IMR-90 (cell line): ENCODE measurements around the gene OSGIN1. TPM values are rescaled to one million over a fixed set of nuclear protein-coding genes. Genes with fewer than 3 reads are reported as not detected.

Source experiments
- ATAC-seq: fragments of 200-7000 bp; cut with Tn5 transposase; 2 replicates; pipeline ENCODE4 v1.9.1; 2020; ENCODE audit warnings: low read depth, mild to moderate bottlenecking, moderate library complexity
- BruUV-seq: library from RNA; stranded (reverse); fragments of 400-500 nt; replicated peaks from 2 replicates; lab custom pipeline; 2021; lab: Mats Ljungman, UMichigan
- CTCF ChIA-PET: fragments of 300-600 bp; formaldehyde crosslinking; extraction: SDS; loops from one replicate; lab custom pipeline; 2021; ENCODE audit warnings: antibody characterized with exemption; lab: Yijun Ruan, JAX
- POLR2A ChIA-PET: fragments of 300-600 bp; sonication (Branson Sonifier 250); formaldehyde crosslinking; loops from one replicate; lab custom pipeline; 2022; ENCODE audit warnings: antibody characterized with exemption; ENCODE audit not compliant: unreplicated experiment; lab: Charles Lee
- DNase-seq: peaks from one replicate; pipeline ENCODE4 v3.0.0; 2013
- H2AFZ ChIP-seq: replicated peaks from 2 replicates; pipeline ENCODE3; 2013; ENCODE audit warnings: low read length, mild to moderate bottlenecking; ENCODE audit not compliant: poor library complexity
- H2AK5ac ChIP-seq: 2 replicates; pipeline ENCODE4 v1.6.1; 2013; ENCODE audit warnings: low read depth, low read length, inconsistent platforms
- H2AK9ac ChIP-seq: replicated peaks from 2 replicates; pipeline ENCODE3; 2013; ENCODE audit warnings: mild to moderate bottlenecking, low read depth, low read length, moderate library complexity; ENCODE audit not compliant: poor library complexity
- H2BK120ac ChIP-seq: 2 replicates; pipeline ENCODE4 v1.6.1; 2013; ENCODE audit warnings: low read depth, low read length, inconsistent platforms
- H2BK15ac ChIP-seq: 3 replicates; pipeline ENCODE4 v1.6.1; 2013; ENCODE audit warnings: low read depth, low read length, inconsistent platforms
- H2BK20ac ChIP-seq: 2 replicates; pipeline ENCODE4 v1.6.1; 2013; ENCODE audit warnings: low read depth, mild to moderate bottlenecking, inconsistent platforms, low read length, moderate library complexity
- H2BK5ac ChIP-seq: 2 replicates; pipeline ENCODE4 v1.6.1; 2013; ENCODE audit warnings: mild to moderate bottlenecking, low read depth, low read length, inconsistent platforms; ENCODE audit not compliant: poor library complexity, severe bottlenecking
- H3K14ac ChIP-seq: replicated peaks from 2 replicates; pipeline ENCODE4 v1.6.1; 2013; ENCODE audit warnings: low read depth, low read length, inconsistent platforms
- H3K18ac ChIP-seq: 2 replicates; pipeline ENCODE4 v1.6.1; 2013; ENCODE audit warnings: low read depth, low read length, control low read depth
- H3K23ac ChIP-seq: 2 replicates; pipeline ENCODE4 v1.6.1; 2013; ENCODE audit warnings: low read depth, low read length, inconsistent platforms
- H3K27ac ChIP-seq: 2 replicates; pipeline ENCODE4 v1.5.1; 2013; ENCODE audit warnings: mild to moderate bottlenecking, control low read depth, low read length; ENCODE audit not compliant: insufficient read depth
- H3K27me3 ChIP-seq: 2 replicates; pipeline ENCODE4 v1.6.1; 2013; ENCODE audit warnings: low read length; ENCODE audit not compliant: control insufficient read depth, insufficient read depth
- H3K36me3 ChIP-seq: 2 replicates; pipeline ENCODE4 v1.6.1; 2013; ENCODE audit warnings: low read length, mixed read lengths; ENCODE audit not compliant: control insufficient read depth, insufficient read depth
- H3K4ac ChIP-seq: 2 replicates; pipeline ENCODE4 v1.6.1; 2013; ENCODE audit warnings: low read depth, low read length, inconsistent platforms
- H3K4me1 ChIP-seq: 2 replicates; pipeline ENCODE4 v1.6.1; 2013; ENCODE audit warnings: low read length, mixed read lengths; ENCODE audit not compliant: control insufficient read depth, insufficient read depth
- H3K4me2 ChIP-seq: 2 replicates; pipeline ENCODE4 v1.6.1; 2013; ENCODE audit warnings: low read depth, mild to moderate bottlenecking, control low read depth, low read length, moderate library complexity
- H3K4me3 ChIP-seq: 2 replicates; pipeline ENCODE4 v1.5.1; 2013; ENCODE audit warnings: low read depth, mild to moderate bottlenecking, control low read depth, low read length, moderate library complexity; ENCODE audit not compliant: insufficient read depth
- H3K56ac ChIP-seq: 2 replicates; pipeline ENCODE4 v1.6.1; 2013; ENCODE audit warnings: low read length, inconsistent platforms; ENCODE audit not compliant: insufficient read depth; ENCODE audit errors: extremely low read depth
- H3K79me1 ChIP-seq, 2 experiments: 2 replicates each; pipeline ENCODE4 v1.6.1; 2013; ENCODE audit warnings: low read length in 2 of 2, inconsistent platforms in 1 of 2, low read depth in 1 of 2
- H3K9ac ChIP-seq: 2 replicates; pipeline ENCODE4 v1.6.1; 2013; ENCODE audit warnings: low read depth, low read length, control low read depth
- H3K9me1 ChIP-seq: 2 replicates; pipeline ENCODE4 v1.6.1; 2013; ENCODE audit warnings: low read length, inconsistent platforms; ENCODE audit not compliant: insufficient read depth
- H3K9me3 ChIP-seq: 2 replicates; pipeline ENCODE4 v1.6.1; 2013; ENCODE audit warnings: low read length; ENCODE audit not compliant: control insufficient read depth, insufficient read depth
- H4K20me1 ChIP-seq: 2 replicates; pipeline ENCODE4 v1.6.1; 2013; ENCODE audit warnings: low read length, inconsistent platforms; ENCODE audit not compliant: insufficient read depth
- H4K5ac ChIP-seq: 2 replicates; pipeline ENCODE4 v1.6.1; 2013; ENCODE audit warnings: mild to moderate bottlenecking, low read depth, low read length, control low read depth
- H4K8ac ChIP-seq, 2 experiments: 2 replicates each; pipeline ENCODE4 v1.6.1; 2013; ENCODE audit warnings: low read depth in 2 of 2, low read length in 2 of 2, control low read depth in 1 of 2, inconsistent platforms in 1 of 2
- H4K91ac ChIP-seq: 2 replicates; pipeline ENCODE4 v1.6.1; 2013; ENCODE audit warnings: low read depth, low read length, inconsistent platforms; ENCODE audit not compliant: insufficient read depth
- BHLHE40 ChIP-seq: fragments of 150-350 bp; IDR thresholded peaks from 2 replicates; pipeline ENCODE4 v1.6.1; 2016; ENCODE audit warnings: mild to moderate bottlenecking, low read depth, low read length
- CEBPB ChIP-seq: IDR thresholded peaks from 2 replicates; pipeline ENCODE4 v1.6.1; 2012; ENCODE audit warnings: low read depth, low read length, improper control_type of control experiment
- CHD1 ChIP-seq: IDR thresholded peaks from 2 replicates; pipeline ENCODE4 v1.6.1; 2012; ENCODE audit warnings: low read depth, low read length, improper control_type of control experiment
- ELK1 ChIP-seq: fragments of 150-350 bp; IDR thresholded peaks from 2 replicates; pipeline ENCODE4 v1.6.1; 2016; ENCODE audit warnings: low read depth, mild to moderate bottlenecking, low read length, moderate library complexity, borderline replicate concordance
- FOS ChIP-seq: fragments of 150-350 bp; IDR thresholded peaks from 2 replicates; pipeline ENCODE4 v1.6.1; 2016; ENCODE audit warnings: low read depth, low read length
- MAFK ChIP-seq: IDR thresholded peaks from 2 replicates; pipeline ENCODE4 v1.6.1; 2012; ENCODE audit warnings: low read depth, low read length, improper control_type of control experiment
- MXI1 ChIP-seq: IDR thresholded peaks from 2 replicates; pipeline ENCODE4 v1.6.1; 2012; ENCODE audit warnings: low read depth, mild to moderate bottlenecking, low read length, moderate library complexity, borderline replicate concordance
- NFE2L2 ChIP-seq: fragments of 150-350 bp; IDR thresholded peaks from 2 replicates; pipeline ENCODE4 v1.6.1; 2016; ENCODE audit warnings: low read depth, mild to moderate bottlenecking, low read length
- RAD21 ChIP-seq: IDR thresholded peaks from 2 replicates; pipeline ENCODE4 v1.6.1; 2012; ENCODE audit warnings: low read length, improper control_type of control experiment
- RCOR1 ChIP-seq: IDR thresholded peaks from 2 replicates; pipeline ENCODE4 v1.6.1; 2012; ENCODE audit warnings: mild to moderate bottlenecking, low read length, improper control_type of control experiment; ENCODE audit not compliant: insufficient replicate concordance
- RFX5 ChIP-seq: IDR thresholded peaks from 2 replicates; pipeline ENCODE4 v1.8.0; 2012; ENCODE audit warnings: low read depth, mild to moderate bottlenecking, low read length, moderate library complexity
- SMC3 ChIP-seq: fragments of 150-350 bp; IDR thresholded peaks from 2 replicates; pipeline ENCODE4 v1.6.1; 2016; ENCODE audit warnings: low read depth, mild to moderate bottlenecking, antibody characterized with exemption, low read length, moderate library complexity
- USF2 ChIP-seq: fragments of 150-350 bp; IDR thresholded peaks from 2 replicates; pipeline ENCODE4 v1.6.1; 2017; ENCODE audit warnings: mild to moderate bottlenecking, antibody characterized with exemption, low read length, low read depth
- WGBS, 2 experiments: methylation state at CpG; one replicate each; pipeline versions ENCODE4 v1.1.5 to v1.1.7; 2013; ENCODE audit warnings: missing lambda C conversion rate in 2 of 2; ENCODE audit not compliant: insufficient read length in 1 of 2; ENCODE audit errors: extremely low coverage in 2 of 2; 5-methylcytosine and 5-hydroxymethylcytosine counted together
- dilution Hi-C: fragments of 300-500 bp; cut with HindIII; formaldehyde crosslinking; loops from one replicate; pipeline ENCODE4 v1.14.3; 2018; ENCODE audit warnings: low sequenced_read_pairs; ENCODE audit not compliant: unreplicated experiment
- in situ Hi-C: fragments of 300-500 bp; cut with MboI; formaldehyde crosslinking; loops from 3 replicates; pipeline ENCODE4 v1.14.3; 2019; ENCODE audit warnings: low sequenced_read_pairs, inconsistent platforms, mixed read lengths
- intact Hi-C: fragments of 100-400 bp; cut with micrococcal nuclease; formaldehyde crosslinking; loops from 2 replicates; pipeline ENCODE4 v1.10.0; 2022
- polyA plus RNA-seq, 3 experiments: library from polyadenylated mRNA; depleted of rRNA; stranded (reverse); fragments of >200 nt; gene quantifications; 2 replicates each; pipeline ENCODE4 v1.2.3, GENCODE V29; 2012; ENCODE audit warnings: low replicate concordance in 1 of 3
- total RNA-seq: library from RNA; depleted of rRNA; stranded (reverse); fragments of >200 nt; gene quantifications from 2 replicates; pipeline ENCODE4 v1.2.3, GENCODE V29; 2012

The OSGIN1 gene
- total and polyA plus RNA-seq, 2 of the 4 experiments (the other 2 are of a cell fraction): 0.90 to 6.4 TPM

- in situ Hi-C loops (loop anchor here (10.0 to 25.0 kb wide), 2 partner anchors 209 to 521 kb away; no protein-coding TSS in a partner anchor), dilution Hi-C loops (no loop called here), intact Hi-C loops (loop anchor here (5.0 kb wide), 1 partner anchor 76 kb away; the partner anchor contains the start of gene SLC38A8)
- H3K9me1 ChIP-seq: no peaks in the 10 kb centered on the region; the same call in 1 of the 2 replicates
- DNase-seq (no peak), ATAC-seq (no peak)
- H3K4ac ChIP-seq: no peak overlapping the region
- WGBS, 2 experiments: 85% methylated on average over 7 of the region's 13 CpGs; no CpG with 5 or more reads in 1 of the 2 experiments
- H2BK20ac ChIP-seq: no peak overlapping the region
- H3K27ac ChIP-seq: no peak overlapping the region
- H3K4me2 ChIP-seq: no peak overlapping the region
- H2BK5ac ChIP-seq: no peak overlapping the region
- H2AFZ ChIP-seq: no peak overlapping the region
- no peak overlapping the region for H3K9ac ChIP-seq
- POLR2A ChIA-PET: no interaction called here
- no peaks in the 10 kb centered on the region for H3K9me3 ChIP-seq
- H3K4me1 ChIP-seq: no peaks in the 10 kb centered on the region
- no peak for TF ChIP-seq USF2
- no peak for TF ChIP-seq MAFK
- no peak for TF ChIP-seq FOS
- TF ChIP-seq RFX5: no peak
- no peak for TF ChIP-seq BHLHE40
- no peak for TF ChIP-seq RCOR1
- no peak for TF ChIP-seq CHD1
- no peak for TF ChIP-seq RAD21
- no peak for TF ChIP-seq MXI1
- no peak for TF ChIP-seq NFE2L2
- no peak for TF ChIP-seq ELK1
- TF ChIP-seq SMC3: no peak
- TF ChIP-seq CEBPB: no peak
- BruUV-seq: no TSS peak
- no peak overlapping the region for H2BK120ac ChIP-seq
- no peak overlapping the region for H3K18ac ChIP-seq
- no peaks in the 10 kb centered on the region for H3K79me1 ChIP-seq
- no peak overlapping the region for H4K91ac ChIP-seq
- no peaks in the 10 kb centered on the region; the same call in none of the 2 replicates for H4K20me1 ChIP-seq
- CTCF ChIA-PET: no interaction called here
- no peak overlapping the region for H3K14ac ChIP-seq
- no peak overlapping the region for H2AK9ac ChIP-seq
- no peak overlapping the region for H2BK15ac ChIP-seq
- H3K4me3 ChIP-seq: no peak overlapping the region
- peaks cover 19% of the 10 kb centered on the region for H3K27me3 ChIP-seq
- no peak overlapping the region for H3K56ac ChIP-seq
- H3K23ac ChIP-seq: no peak overlapping the region
- no peak overlapping the region for H4K5ac ChIP-seq
- H3K36me3 ChIP-seq: peaks cover 17% of the 10 kb centered on the region; the same call in 1 of the 2 replicates
- H4K8ac ChIP-seq: no peak overlapping the region
- no peak overlapping the region for H2AK5ac ChIP-seq
Observed at GRCh38 chr16:83966153-83966696, 13.2 kb downstream of the OSGIN1 start.
